ENCODE data around the gene KCNMA1.

The KCNMA1 gene

DNA sequence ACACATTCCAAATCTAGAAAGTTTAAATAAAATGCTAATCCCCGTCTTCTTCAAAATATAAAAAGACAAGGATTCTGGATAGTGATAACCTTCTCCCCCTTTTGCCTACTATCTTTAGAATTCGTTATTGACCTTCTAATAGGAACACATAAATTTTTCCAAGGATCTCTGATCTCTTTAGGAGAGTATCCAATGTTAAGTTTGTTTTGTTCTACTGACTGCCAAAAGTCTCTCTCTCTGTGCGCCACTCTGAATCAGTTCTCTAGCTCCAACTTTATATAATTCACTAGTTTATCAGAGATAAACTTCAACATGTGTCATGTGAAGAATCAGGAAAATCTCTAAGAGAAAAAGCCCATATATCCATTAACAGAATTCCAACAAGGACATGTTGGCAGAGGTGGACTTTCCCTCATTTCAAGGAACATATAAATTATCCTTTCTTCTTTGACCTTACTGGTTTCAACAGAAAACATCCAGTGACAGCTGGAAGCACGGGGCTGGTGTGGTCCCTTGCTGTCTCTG, 615.6 kb downstream of the KCNMA1 start:
- H3K36me3 ChIP-seq (ENCODE audit: low read length), result no peaks in the 10 kb centered on the region
- H3K27ac ChIP-seq (ENCODE audit: low read depth, low read length), result no peak overlapping the region
- no peaks in the 10 kb centered on the region for H4K20me1 ChIP-seq (ENCODE audit: low read depth, low read length)
- TF ChIP-seq EZH2phosphoT487 (conservative IDR thresholded peaks at IDR 0.05; ENCODE audit: low read length) (no peak), CTCF (IDR thresholded peaks at IDR 0.05; ENCODE audit: insufficient read depth, low read length, poor library complexity, severe bottlenecking) (no peak)
- no peaks in the 10 kb centered on the region for H3K79me2 ChIP-seq (ENCODE audit: insufficient read depth, low read length)
- no peak overlapping the region for H3K4me3 ChIP-seq (ENCODE audit: insufficient read depth, low read length, poor library complexity, severe bottlenecking)
- no peaks in the 10 kb centered on the region for H3F3A ChIP-seq (ENCODE audit: insufficient read depth)
- no peaks in the 10 kb centered on the region for H3K27me3 ChIP-seq (ENCODE audit: low read length)
- H3K9me3 ChIP-seq (ENCODE audit: insufficient read depth, low read length), result no peaks in the 10 kb centered on the region
- H3K4me2 ChIP-seq (ENCODE audit: low read depth, low read length, poor library complexity, severe bottlenecking), result no peak overlapping the region
- H3K9ac ChIP-seq (ENCODE audit: low read length), result no peak overlapping the region
- no peaks in the 10 kb centered on the region for H3K9me2 ChIP-seq (replicated peaks; ENCODE audit: insufficient read depth, low read length)
- no peak overlapping the region for H2AFZ ChIP-seq (ENCODE audit: low read depth, low read length, severe bottlenecking)

DNA sequence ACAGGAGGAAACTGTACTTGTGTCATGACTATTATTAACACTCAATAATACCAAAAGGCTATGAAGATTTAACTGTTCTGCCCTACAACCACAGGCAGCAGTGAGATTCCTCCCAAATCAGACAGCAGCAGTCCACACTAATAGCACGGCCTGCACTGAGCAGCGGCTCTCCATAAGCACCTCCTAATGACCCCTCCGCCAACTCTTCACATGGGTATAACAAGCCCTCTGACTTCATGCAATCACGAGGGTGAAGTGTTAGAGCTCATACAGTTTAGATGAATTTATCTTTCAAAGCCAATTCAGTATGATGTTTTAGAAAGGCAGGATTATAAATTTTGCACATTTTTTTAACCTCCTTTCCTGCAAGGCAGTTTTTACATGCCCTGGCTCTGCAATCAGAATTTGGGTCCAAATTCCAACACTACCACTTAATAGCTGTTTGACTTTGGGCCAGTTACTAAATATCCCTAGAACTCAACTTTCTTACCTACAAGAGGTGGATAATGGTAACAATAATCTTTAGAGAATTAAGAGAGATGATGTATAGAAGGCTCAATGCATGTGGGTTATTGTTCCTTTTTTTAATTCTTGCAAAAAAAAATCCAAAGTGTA, 617.1 kb downstream of the KCNMA1 start:
- Histone ChIP-seq H3K79me2 (ENCODE audit: insufficient read depth, low read length) (no peaks in the 10 kb centered on the region), H3K4me3 (ENCODE audit: insufficient read depth, low read length, poor library complexity, severe bottlenecking) (no peak overlapping the region), H4K20me1 (ENCODE audit: low read depth, low read length) (no peaks in the 10 kb centered on the region), H3K9me2 (replicated peaks; ENCODE audit: insufficient read depth, low read length) (no peaks in the 10 kb centered on the region), H3K27me3 (ENCODE audit: low read length) (no peaks in the 10 kb centered on the region), H3K27ac (ENCODE audit: low read depth, low read length) (no peak overlapping the region), H3K9ac (ENCODE audit: low read length) (no peak overlapping the region), H3K9me3 (ENCODE audit: insufficient read depth, low read length) (no peaks in the 10 kb centered on the region), H3K4me2 (ENCODE audit: low read depth, low read length, poor library complexity, severe bottlenecking) (no peak overlapping the region), H3F3A (ENCODE audit: insufficient read depth) (no peaks in the 10 kb centered on the region), H2AFZ (ENCODE audit: low read depth, low read length, severe bottlenecking) (no peak overlapping the region), H3K36me3 (ENCODE audit: low read length) (no peaks in the 10 kb centered on the region)
- TF ChIP-seq CTCF (IDR thresholded peaks at IDR 0.05; ENCODE audit: insufficient read depth, low read length, poor library complexity, severe bottlenecking) (no peak), EZH2phosphoT487 (conservative IDR thresholded peaks at IDR 0.05; ENCODE audit: low read length) (no peak)

DNA sequence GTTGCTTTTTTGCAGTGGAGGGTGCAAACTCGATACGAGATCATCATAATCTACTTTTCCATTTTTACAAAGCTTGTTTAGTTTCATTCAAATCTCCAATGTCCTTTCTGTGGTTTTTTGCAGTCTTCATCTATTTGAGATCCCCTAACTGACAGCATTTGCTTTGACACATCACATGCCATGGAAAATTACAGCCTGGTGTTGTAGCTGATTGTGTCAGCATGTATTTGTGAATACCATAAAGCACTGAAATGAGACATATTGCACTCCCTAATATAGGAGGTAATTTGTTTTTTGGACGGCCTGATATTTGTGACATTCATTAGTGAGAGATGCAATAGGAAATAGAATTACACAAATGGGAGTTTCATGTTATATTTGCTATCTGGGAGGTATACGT, 620.8 kb downstream of the KCNMA1 start:
- no peak overlapping the region for H3K4me2 ChIP-seq (ENCODE audit: low read depth, low read length, poor library complexity, severe bottlenecking)
- no peaks in the 10 kb centered on the region for H3K9me2 ChIP-seq (replicated peaks; ENCODE audit: insufficient read depth, low read length)
- no peaks in the 10 kb centered on the region for H3F3A ChIP-seq (ENCODE audit: insufficient read depth)
- no peaks in the 10 kb centered on the region for H3K36me3 ChIP-seq (ENCODE audit: low read length)
- H4K20me1 ChIP-seq (ENCODE audit: low read depth, low read length), result no peaks in the 10 kb centered on the region
- no peak overlapping the region for H3K4me3 ChIP-seq (ENCODE audit: insufficient read depth, low read length, poor library complexity, severe bottlenecking)
- H3K27ac ChIP-seq (ENCODE audit: low read depth, low read length), result no peak overlapping the region
- no peak overlapping the region for H3K9ac ChIP-seq (ENCODE audit: low read length)
- no peaks in the 10 kb centered on the region for H3K9me3 ChIP-seq (ENCODE audit: insufficient read depth, low read length)
- no peaks in the 10 kb centered on the region for H3K27me3 ChIP-seq (ENCODE audit: low read length)
- no peaks in the 10 kb centered on the region for H3K79me2 ChIP-seq (ENCODE audit: insufficient read depth, low read length)
- TF ChIP-seq CTCF (IDR thresholded peaks at IDR 0.05; ENCODE audit: insufficient read depth, low read length, poor library complexity, severe bottlenecking) (no peak), EZH2phosphoT487 (conservative IDR thresholded peaks at IDR 0.05; ENCODE audit: low read length) (no peak)
- no peak overlapping the region for H2AFZ ChIP-seq (ENCODE audit: low read depth, low read length, severe bottlenecking)

All from SU-DHL-6 (cell line).